Suppressor macrophage treated with lipopolysaccharide for 4 hours (primary cell): Measurements from ENCODE around the gene SYNJ2BP.

Experiments used
- DNase-seq: peaks from one replicate; pipeline ENCODE4 v3.0.0-alpha.2; 2020

Gene SYNJ2BP

DNA sequence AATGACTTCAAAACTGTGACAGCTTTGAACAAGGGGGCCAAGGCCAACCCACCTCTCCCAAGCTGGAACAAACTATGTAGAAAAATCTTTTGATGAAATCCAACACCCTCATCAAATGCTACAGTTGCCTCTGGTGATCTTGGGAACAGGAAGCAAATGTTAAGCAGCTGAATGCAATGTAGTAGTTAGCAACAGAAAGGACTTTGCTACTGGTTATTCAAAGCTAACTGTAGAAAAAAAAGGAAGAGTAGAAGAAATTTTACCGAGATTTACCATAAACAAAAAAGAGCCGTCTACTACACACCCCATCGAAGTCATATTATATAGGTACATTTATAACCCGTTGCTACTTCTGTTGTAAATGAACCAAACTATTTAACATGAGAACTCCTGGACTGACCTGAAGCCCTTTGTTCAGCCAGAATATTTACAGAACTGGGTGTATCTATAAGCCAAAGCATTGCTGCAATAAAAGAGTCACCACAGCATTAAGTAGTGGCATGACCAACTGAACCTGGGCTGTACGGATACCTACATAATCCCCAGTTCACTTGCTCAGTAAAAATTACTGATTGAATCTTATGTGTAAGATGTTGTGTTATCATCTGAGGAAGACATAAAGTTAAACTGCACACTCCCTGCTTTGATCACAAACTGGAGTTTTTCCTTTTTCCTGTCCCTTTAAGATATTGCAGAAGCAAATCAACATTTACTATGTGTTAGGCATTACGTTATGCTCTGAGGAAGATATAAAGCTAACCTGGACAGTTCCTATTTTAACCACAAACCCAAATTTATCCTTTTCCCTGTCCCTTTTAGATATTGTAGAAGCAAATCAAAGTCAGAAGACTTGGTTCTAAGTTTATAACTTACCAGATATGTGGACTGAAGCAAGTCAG lies 25.1 kb downstream of the SYNJ2BP start:
- DNase-seq, result no peak

DNA sequence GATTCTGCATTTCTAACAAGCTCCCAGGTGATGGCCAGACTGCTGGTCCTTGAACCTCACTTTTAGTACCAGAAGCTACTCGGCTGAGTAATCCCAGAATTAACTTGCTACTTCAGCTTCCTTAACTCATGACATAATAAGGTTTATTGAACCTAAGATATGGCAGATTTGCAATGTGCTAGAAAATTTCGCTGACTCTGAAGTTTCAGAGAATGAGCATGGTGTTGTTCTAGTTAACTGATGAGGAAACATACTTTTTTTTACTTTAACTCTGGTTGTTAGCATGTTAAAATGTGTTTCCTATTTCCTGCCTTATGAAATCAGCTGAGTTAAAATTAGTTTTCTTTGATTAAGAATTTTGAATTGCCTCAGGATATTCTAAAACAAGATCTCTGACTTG lies 34.4 kb downstream of the SYNJ2BP start:
- DNase-seq, result no peak

DNA sequence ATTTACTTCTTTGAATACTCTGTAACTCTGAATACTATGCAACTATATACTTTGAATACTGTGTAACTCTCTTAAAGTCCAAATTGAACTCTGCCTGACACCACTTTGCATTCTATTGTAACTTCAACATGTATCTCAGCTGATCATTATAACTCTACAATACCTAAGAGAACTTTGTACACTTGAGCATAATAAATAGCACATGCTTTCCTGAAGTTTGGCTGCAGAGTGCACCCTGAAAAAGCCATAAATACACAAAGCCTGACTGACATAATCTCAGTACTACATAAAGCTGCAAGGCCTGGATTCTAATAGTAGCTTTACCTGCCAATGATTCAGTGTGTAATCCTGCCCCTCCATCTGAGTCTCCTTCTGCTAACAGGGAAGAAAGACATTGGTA lies 36.1 kb downstream of the SYNJ2BP start:
- no peak for DNase-seq

DNA sequence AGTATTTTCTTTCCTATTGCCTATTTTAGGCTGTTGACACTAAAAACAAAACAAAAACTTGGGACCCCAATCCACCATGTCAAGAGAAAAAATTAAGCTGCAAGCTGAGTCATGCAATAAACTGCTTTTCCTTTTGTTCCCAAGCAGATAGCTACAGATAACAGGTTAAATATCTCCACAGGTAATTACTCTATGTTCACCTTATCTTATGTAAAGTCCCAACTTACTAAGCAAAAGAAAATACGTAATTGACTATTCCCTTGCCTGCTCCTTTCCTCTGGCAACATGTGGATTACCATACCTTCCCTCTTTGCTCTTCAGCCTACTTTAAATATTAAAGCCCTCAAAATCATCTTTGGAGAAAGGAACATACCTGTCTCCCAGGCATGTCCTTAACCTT lies 38.2 kb downstream of the SYNJ2BP start:
- no peak for DNase-seq
